ENCODE measurements around the gene TOB1. TPM values are rescaled to one million over a fixed set of nuclear protein-coding genes. Genes with fewer than 3 reads are reported as not detected.

TOB1 gene
- total and polyA plus RNA-seq, 5 donors: 31.0 to 73.2 (median 64.2) TPM

DNA sequence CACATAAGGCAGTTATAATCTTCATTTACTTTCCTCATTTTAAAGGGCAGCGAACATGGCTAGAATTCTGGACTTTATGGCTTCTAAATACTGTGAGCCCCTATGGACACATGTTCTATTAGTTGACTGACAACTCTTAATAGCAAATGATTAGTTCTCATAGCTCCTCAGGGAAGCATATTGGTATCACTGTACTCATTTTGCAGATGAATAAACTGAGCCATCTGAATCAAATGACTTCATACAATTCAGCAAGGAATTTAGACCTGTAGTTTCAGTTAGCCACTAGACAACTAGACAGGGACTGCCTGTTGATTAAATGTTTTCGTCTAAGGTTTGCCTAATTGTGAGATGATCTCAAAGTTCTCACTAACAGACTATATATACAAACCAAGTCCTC lies 9.7 kb downstream of the TOB1 start:
- H3K4me1 ChIP-seq (ENCODE audit: control insufficient read depth, insufficient read depth, low read length): peaks cover 2% of the 10 kb centered on the region
- 96% methylated on average over 2 of the region's 2 CpGs for WGBS
- no peak overlapping the region for H3K27ac ChIP-seq (ENCODE audit: low read length)
- no peaks in the 10 kb centered on the region for H3K27me3 ChIP-seq (ENCODE audit: control insufficient read depth, insufficient read depth)
- intact Hi-C loops (cut with DNase I): no loop called here
- no peak for DNase-seq
- no peak for ATAC-seq
- H3K4me3 ChIP-seq (ENCODE audit: low read length): no peak overlapping the region
- no peaks in the 10 kb centered on the region for H3K9me3 ChIP-seq (ENCODE audit: control insufficient read depth, low read length)

- intact Hi-C loops (cut with DNase I): no loop called here
- no peak overlapping the region for H3K27ac ChIP-seq (ENCODE audit: low read length)
- H3K27me3 ChIP-seq (ENCODE audit: control insufficient read depth, insufficient read depth): no peaks in the 10 kb centered on the region
- H3K4me1 ChIP-seq (ENCODE audit: control insufficient read depth, insufficient read depth, low read length): peaks cover 2% of the 10 kb centered on the region
- WGBS: 71% methylated on average over 6 of the region's 6 CpGs
- no peaks in the 10 kb centered on the region for H3K9me3 ChIP-seq (ENCODE audit: control insufficient read depth, low read length)
- no peak overlapping the region for H3K4me3 ChIP-seq (ENCODE audit: low read length)
- no peak for DNase-seq
- ATAC-seq: no peak
Observed at GRCh38 chr17:50855708-50856330, 10.3 kb downstream of the TOB1 start.

DNA sequence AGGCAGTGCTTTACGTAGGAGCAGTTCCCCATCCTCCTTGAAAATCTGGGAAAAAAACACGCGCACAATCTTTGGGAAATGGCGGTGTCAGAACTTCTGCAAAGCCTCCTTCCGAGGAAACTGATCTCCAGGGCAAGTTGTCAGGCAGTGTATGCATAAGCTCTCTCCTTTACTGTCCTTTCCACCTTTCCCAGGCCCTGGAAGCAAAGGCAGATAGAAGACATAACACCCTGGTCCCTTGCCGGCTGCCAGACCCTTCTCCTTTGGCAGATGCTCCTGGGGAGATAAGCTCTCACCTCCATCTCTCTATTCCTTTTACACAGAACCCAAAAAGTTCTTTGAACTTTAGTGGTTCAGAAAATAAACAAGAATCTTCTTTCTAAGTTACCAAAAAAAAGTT lies 12.4 kb downstream of the TOB1 start:
- Histone ChIP-seq H3K27ac (ENCODE audit: low read length) (no peak overlapping the region), H3K27me3 (ENCODE audit: control insufficient read depth, insufficient read depth) (no peaks in the 10 kb centered on the region), H3K4me3 (ENCODE audit: low read length) (no peak overlapping the region), H3K4me1 (ENCODE audit: control insufficient read depth, insufficient read depth, low read length) (peaks cover 2% of the 10 kb centered on the region), H3K9me3 (ENCODE audit: control insufficient read depth, low read length) (no peaks in the 10 kb centered on the region)
- intact Hi-C loops (cut with DNase I): loop anchor here (2.0 to 5.0 kb wide), 2 partner anchors 94 to 97 kb away; no protein-coding TSS in a partner anchor
- 88% methylated on average over 6 of the region's 6 CpGs for WGBS
- DNase-seq (no peak), ATAC-seq (no peak)

DNA sequence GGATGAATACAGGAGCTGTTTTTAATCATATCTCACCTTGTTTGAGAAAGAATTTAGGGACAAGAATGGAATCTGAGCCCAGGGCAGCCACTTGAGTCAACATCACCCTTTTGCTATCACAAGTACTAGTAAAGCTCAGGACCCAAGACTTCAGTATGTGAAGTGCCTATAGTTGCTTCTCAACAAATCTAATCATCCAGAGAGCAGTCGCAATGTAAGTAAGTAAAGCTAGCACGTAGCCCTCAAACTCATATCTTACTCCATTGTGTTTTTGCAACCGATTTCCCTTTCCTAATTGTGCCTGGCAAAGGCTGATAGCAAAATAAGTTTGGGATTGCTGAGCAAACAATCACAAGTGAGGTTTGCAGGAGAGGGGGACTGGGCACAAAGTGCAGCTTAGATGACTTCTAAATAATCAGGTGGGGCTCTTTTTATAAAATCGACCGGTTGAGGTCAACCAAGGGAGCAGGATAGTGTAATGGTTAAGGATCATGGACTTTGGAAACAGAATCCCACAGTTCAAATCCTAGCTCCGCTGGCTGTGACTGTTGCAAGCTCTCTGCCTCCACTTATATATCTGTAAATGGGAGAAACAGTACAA lies 13.0 kb downstream of the TOB1 start:
- Histone ChIP-seq H3K9me3 (ENCODE audit: control insufficient read depth, low read length) (no peaks in the 10 kb centered on the region), H3K4me3 (ENCODE audit: low read length) (no peak overlapping the region), H3K27me3 (ENCODE audit: control insufficient read depth, insufficient read depth) (no peaks in the 10 kb centered on the region), H3K4me1 (ENCODE audit: control insufficient read depth, insufficient read depth, low read length) (peaks cover 2% of the 10 kb centered on the region), H3K27ac (ENCODE audit: low read length) (peak overlapping the region; percentile 67)
- intact Hi-C loops (cut with DNase I): loop anchor here (2.0 to 5.0 kb wide), 2 partner anchors 94 to 98 kb away; no protein-coding TSS in a partner anchor
- ATAC-seq (peak in 1 of 2 donors; percentile 28), DNase-seq (no peak)
- 52% methylated on average over 6 of the region's 6 CpGs for WGBS

DNA sequence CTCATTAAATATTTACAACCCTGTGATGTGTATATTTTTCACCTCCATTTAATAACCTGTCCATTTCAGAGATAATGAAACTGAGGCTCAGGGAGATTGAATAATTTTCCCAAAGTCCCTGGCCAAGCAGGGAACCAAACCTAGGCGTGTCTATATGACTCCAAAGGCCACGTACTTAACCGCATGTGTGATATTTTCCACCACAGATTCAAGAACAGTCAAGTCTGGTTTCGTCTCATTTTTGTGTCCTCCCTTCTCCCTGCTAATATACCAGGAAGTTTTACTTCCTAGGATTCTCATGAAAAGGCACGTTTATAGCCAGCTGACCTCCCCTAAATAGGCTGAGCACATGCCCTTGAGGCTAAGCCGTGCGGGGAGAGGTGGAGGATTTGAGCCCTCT lies 15.5 kb downstream of the TOB1 start:
- Histone ChIP-seq H3K4me1 (ENCODE audit: control insufficient read depth, insufficient read depth, low read length) (peaks cover 2% of the 10 kb centered on the region), H3K27ac (ENCODE audit: low read length) (no peak overlapping the region), H3K27me3 (ENCODE audit: control insufficient read depth, insufficient read depth) (no peaks in the 10 kb centered on the region), H3K9me3 (ENCODE audit: control insufficient read depth, low read length) (no peaks in the 10 kb centered on the region), H3K4me3 (ENCODE audit: low read length) (no peak overlapping the region)
- intact Hi-C loops (cut with DNase I): loop anchor here in 3 of 4 donors (5.0 kb wide), 1 partner anchor 97 kb away; no protein-coding TSS in a partner anchor
- DNase-seq (no peak), ATAC-seq (no peak)
- 85% methylated on average over 7 of the region's 7 CpGs for WGBS

DNA sequence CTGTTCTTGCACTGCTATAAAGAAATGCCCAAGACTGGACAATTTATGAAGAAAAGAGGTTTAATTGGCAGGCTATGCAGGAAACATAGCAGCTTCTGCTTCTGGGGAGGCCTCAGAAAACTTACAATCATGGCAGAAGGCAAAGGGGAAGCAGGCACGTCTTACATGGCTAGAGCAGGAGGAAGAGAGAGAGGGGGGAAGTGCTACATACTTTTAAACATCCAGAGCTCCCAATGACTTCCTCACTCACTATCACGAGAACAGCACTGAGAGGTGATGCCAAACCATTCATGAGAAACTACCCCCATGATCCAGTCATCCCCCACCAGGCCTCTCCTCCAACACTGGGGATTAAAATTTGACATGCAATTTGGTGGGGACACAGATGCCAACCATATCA lies 17.4 kb downstream of the TOB1 start:
- H3K9me3 ChIP-seq (ENCODE audit: control insufficient read depth, low read length): no peaks in the 10 kb centered on the region
- intact Hi-C loops (cut with DNase I): loop anchor here in 2 of 4 donors (10.0 kb wide), 1 partner anchor 304 kb away; the partner anchor contains the start of gene SPATA20 (in 2 of the 2)
- 29% methylated on average over 2 of the region's 2 CpGs for WGBS
- ATAC-seq (no peak), DNase-seq (no peak)
- no peak overlapping the region for H3K27ac ChIP-seq (ENCODE audit: low read length)
- no peak overlapping the region for H3K4me3 ChIP-seq (ENCODE audit: low read length)
- no peaks in the 10 kb centered on the region for H3K27me3 ChIP-seq (ENCODE audit: control insufficient read depth, insufficient read depth)
- peaks cover 2% of the 10 kb centered on the region for H3K4me1 ChIP-seq (ENCODE audit: control insufficient read depth, insufficient read depth, low read length)

- intact Hi-C loops (cut with DNase I): loop anchor here in 2 of 4 donors (10.0 kb wide), 1 partner anchor 303 kb away; the partner anchor contains the start of gene SPATA20 (in 2 of the 2)
- 74% methylated on average over 3 of the region's 3 CpGs for WGBS
- Histone ChIP-seq H3K27me3 (ENCODE audit: control insufficient read depth, insufficient read depth) (no peaks in the 10 kb centered on the region), H3K9me3 (ENCODE audit: control insufficient read depth, low read length) (no peaks in the 10 kb centered on the region), H3K27ac (ENCODE audit: low read length) (no peak overlapping the region), H3K4me1 (ENCODE audit: control insufficient read depth, insufficient read depth, low read length) (peaks cover 2% of the 10 kb centered on the region), H3K4me3 (ENCODE audit: low read length) (no peak overlapping the region)
- DNase-seq (no peak), ATAC-seq (no peak)
Observed at GRCh38 chr17:50848039-50848438, 18.1 kb downstream of the TOB1 start.

GRCh38 chr17:50847566-50847965 lies 18.6 kb downstream of the TOB1 start:
- H3K4me3 ChIP-seq (ENCODE audit: low read length): no peak overlapping the region
- WGBS: 80% methylated on average over 4 of the region's 4 CpGs
- H3K27ac ChIP-seq (ENCODE audit: low read length): peak overlapping the region; percentile 48
- H3K4me1 ChIP-seq (ENCODE audit: control insufficient read depth, insufficient read depth, low read length): peaks cover 1% of the 10 kb centered on the region
- H3K9me3 ChIP-seq (ENCODE audit: control insufficient read depth, low read length): no peaks in the 10 kb centered on the region
- intact Hi-C loops (cut with DNase I): loop anchor here in 2 of 4 donors (10.0 kb wide), 1 partner anchor 303 kb away; the partner anchor contains the start of gene SPATA20 (in 2 of the 2)
- ATAC-seq (peak; percentile 5 to 33), DNase-seq (peak in 1 of 3 donors; percentile 59)
- H3K27me3 ChIP-seq (ENCODE audit: control insufficient read depth, insufficient read depth): no peaks in the 10 kb centered on the region

GRCh38 chr17:50845240-50846147 lies 20.7 kb downstream of the TOB1 start:
- Histone ChIP-seq H3K27me3 (ENCODE audit: control insufficient read depth, insufficient read depth) (no peaks in the 10 kb centered on the region), H3K9me3 (ENCODE audit: control insufficient read depth, low read length) (no peaks in the 10 kb centered on the region), H3K4me3 (ENCODE audit: low read length) (no peak overlapping the region), H3K27ac (ENCODE audit: low read length) (peak overlapping the region; percentile 70), H3K4me1 (ENCODE audit: control insufficient read depth, insufficient read depth, low read length) (no peaks in the 10 kb centered on the region)
- DNase-seq (peak in 1 of 3 donors; percentile 54), ATAC-seq (peak; percentile 37 to 38)
- 75% methylated on average over 12 of the region's 12 CpGs for WGBS
- intact Hi-C loops (cut with DNase I): loop anchor here in 2 of 4 donors (10.0 kb wide), 1 partner anchor 301 kb away; the partner anchor contains the start of gene SPATA20 (in 2 of the 2)

DNA sequence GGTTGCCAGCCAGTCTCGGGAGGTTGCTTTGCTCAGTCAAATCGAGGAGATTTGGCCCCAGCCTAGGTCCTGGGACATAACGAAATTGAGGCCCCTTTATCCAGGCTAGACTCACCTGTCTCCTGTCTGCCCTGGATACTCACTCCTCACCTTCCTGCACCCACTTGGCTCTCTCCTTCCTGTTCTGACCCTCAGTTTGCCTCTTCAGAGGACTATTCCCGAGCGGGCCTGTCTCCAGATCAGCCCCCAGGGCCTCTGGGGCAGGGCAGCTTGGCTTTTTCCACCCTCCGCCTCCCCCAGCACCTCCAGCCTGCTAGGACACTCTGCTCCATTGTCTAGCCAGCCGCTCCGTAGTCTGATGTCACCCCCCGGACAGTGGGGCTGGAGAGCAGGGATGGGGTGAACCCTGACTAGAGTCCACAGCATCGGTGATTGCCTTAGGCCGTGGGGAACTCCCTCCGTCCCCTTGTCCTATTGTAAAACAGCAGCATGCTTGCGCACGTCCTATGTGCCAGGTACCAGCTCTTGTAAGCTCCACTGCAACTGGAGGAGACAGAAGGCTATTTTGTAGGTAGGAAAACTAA lies 21.9 kb downstream of the TOB1 start:
- Histone ChIP-seq H3K27me3 (ENCODE audit: control insufficient read depth, insufficient read depth) (no peaks in the 10 kb centered on the region), H3K4me1 (ENCODE audit: control insufficient read depth, insufficient read depth, low read length) (no peaks in the 10 kb centered on the region), H3K27ac (ENCODE audit: low read length) (no peak overlapping the region), H3K4me3 (ENCODE audit: low read length) (no peak overlapping the region), H3K9me3 (ENCODE audit: control insufficient read depth, low read length) (no peaks in the 10 kb centered on the region)
- no peak for ATAC-seq
- WGBS: 83% methylated on average over 14 of the region's 14 CpGs
- intact Hi-C loops (cut with DNase I): loop anchor here in 3 of 4 donors (5.0 to 10.0 kb wide), 3 partner anchors 57 to 299 kb away; partner anchors contain the start of gene SPATA20 (in 2 of the 3)
- DNase-seq: no peak

Data from right cardiac atrium (tissue), 5 donors.